GM12891 (cell line): ENCODE data around the gene DTHD1.
A peak's percentile ranks its signal among the peaks of the same experiment; 100 is the strongest.

Source experiments
- DNase-seq: peaks from one replicate; pipeline ENCODE4 v3.0.0; 2011; ENCODE audit warnings: low spot score; ENCODE audit not compliant: insufficient read length
- FAIRE-seq: peaks from 2 replicates; lab custom pipeline; 2011; peaks lifted over from hg19 to GRCh38; lab: Jason Lieb, UNC
- PAX5 ChIP-seq: IDR thresholded peaks from 2 replicates; pipeline ENCODE4 v1.6.1; 2011; ENCODE audit warnings: low read length, moderate library complexity, mild to moderate bottlenecking; ENCODE audit not compliant: insufficient read depth, severe bottlenecking
- POLR2A ChIP-seq: IDR thresholded peaks from 2 replicates; pipeline ENCODE4 v1.6.1; 2011; ENCODE audit warnings: low read depth, low read length, control low read depth
- POLR2AphosphoS5 ChIP-seq: IDR thresholded peaks from 2 replicates; pipeline ENCODE4 v1.6.1; 2011; ENCODE audit warnings: low read depth, low read length, control low read depth
- POU2F2 ChIP-seq: IDR thresholded peaks from 2 replicates; pipeline ENCODE4 v1.6.1; 2011; ENCODE audit warnings: low read depth, mild to moderate bottlenecking, control low read depth, low read length, moderate library complexity
- SPI1 ChIP-seq: IDR thresholded peaks from 2 replicates; pipeline ENCODE4 v1.6.1; 2011; ENCODE audit warnings: low read depth, low read length, control low read depth
- TAF1 ChIP-seq: IDR thresholded peaks from 2 replicates; pipeline ENCODE4 v1.6.1; 2011; ENCODE audit warnings: low read depth, low read length, control low read depth

Gene DTHD1

GRCh38 chr4:36286481-36286871 lies 5.1 kb downstream of the DTHD1 start:
- FAIRE-seq (no peak), DNase-seq (no peak)
- TF ChIP-seq SPI1 (no peak), PAX5 (no peak), TAF1 (no peak), POU2F2 (no peak), POLR2AphosphoS5 (no peak), POLR2A (no peak)

DNA sequence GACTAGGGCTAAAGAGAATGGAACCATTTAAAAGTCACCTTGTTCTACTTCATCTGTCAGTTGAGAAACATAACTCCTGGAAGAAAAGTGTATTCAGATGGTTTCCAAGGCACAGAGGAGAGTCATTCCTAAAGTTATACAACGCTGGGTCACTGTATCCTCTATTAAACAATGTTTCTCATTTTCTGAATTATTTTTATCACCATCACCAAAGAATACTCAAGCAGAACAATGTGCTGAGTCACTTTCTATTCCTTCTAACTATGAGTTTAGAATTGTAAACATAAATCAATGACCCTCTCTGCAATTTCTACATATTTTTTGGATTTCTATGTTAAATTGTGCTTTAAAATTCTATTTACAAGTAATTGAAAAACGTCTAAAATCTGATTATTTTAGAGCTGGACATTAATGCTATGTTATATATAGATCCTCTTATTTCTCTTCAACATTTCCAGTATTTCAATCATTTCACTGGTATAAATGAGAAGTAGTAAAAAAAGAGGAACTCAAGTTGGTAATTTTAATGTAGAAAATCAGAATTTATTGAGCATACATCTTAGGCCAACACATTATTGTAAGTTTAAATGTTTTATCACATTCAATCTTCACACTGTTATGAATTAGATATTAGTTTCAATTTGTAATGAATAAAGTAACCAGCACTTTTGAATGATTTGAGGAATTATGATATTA lies 7.5 kb downstream of the DTHD1 start:
- TF ChIP-seq SPI1 (no peak), POU2F2 (no peak), TAF1 (no peak), POLR2AphosphoS5 (no peak), PAX5 (no peak), POLR2A (no peak)
- no peak for FAIRE-seq
- DNase-seq = no peak

DNA sequence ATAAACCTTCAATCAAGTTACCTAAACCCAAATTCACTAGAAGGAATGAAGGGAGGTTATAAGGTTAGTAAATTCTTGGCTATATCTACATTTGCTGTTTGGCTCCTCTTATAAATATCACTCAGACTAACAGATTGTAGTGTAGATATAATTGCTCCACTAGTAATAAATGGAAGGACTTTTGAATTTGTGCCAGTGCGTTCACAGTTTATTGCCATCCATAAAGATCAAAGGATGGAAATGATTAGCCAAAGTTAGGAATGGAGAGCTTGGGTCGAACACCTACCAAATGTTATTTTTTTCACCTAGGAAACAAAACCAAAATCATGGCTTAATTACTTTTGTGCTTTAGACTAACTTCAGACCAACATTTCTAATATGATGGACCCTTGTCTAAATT lies 9.2 kb downstream of the DTHD1 start:
- peak; percentile 59 for FAIRE-seq
- DNase-seq = no peak
- TF ChIP-seq POU2F2 (no peak), PAX5 (no peak), POLR2AphosphoS5 (no peak), POLR2A (no peak), TAF1 (no peak), SPI1 (no peak)

DNA sequence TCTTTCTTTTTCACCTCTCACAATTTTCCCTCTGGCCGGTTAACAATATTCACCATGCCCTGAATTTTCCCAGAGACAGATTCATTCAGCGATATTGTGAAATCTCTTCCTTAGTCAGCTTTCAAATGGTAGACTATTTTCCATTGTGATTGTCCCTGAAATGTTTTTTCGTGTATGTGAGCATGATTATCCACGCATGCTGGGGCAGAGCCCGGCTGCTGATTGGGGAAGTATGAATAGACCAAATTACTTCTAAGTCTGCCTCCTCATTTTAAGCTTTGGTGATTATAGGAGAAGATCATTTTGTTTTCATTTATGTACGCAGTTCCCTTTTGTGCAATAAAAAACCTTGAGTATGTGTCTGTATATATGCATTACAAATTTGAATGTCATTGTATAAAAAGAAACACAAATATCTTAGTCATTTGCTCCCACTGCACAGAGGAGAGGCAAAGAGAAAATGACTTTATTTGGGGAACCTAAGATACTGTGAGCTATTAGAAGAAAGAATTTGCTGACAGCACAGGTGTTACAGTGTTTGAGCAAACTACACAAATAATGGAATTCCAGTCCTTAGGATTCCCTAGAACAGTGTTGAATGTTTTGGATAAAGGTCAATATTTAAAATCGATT lies 11.3 kb downstream of the DTHD1 start:
- no peak for TF ChIP-seq SPI1
- TF ChIP-seq PAX5 = no peak
- no peak for TF ChIP-seq POU2F2
- no peak for TF ChIP-seq POLR2AphosphoS5
- TF ChIP-seq TAF1 = no peak
- TF ChIP-seq POLR2A = no peak
- FAIRE-seq (peak; percentile 73), DNase-seq (no peak)

- TF ChIP-seq SPI1 (no peak), TAF1 (no peak), POLR2AphosphoS5 (no peak), PAX5 (no peak), POU2F2 (no peak), POLR2A (no peak)
- FAIRE-seq = no peak
- DNase-seq = no peak
Measured at GRCh38 chr4:36301127-36301526, 19.7 kb downstream of the DTHD1 start.

DNA sequence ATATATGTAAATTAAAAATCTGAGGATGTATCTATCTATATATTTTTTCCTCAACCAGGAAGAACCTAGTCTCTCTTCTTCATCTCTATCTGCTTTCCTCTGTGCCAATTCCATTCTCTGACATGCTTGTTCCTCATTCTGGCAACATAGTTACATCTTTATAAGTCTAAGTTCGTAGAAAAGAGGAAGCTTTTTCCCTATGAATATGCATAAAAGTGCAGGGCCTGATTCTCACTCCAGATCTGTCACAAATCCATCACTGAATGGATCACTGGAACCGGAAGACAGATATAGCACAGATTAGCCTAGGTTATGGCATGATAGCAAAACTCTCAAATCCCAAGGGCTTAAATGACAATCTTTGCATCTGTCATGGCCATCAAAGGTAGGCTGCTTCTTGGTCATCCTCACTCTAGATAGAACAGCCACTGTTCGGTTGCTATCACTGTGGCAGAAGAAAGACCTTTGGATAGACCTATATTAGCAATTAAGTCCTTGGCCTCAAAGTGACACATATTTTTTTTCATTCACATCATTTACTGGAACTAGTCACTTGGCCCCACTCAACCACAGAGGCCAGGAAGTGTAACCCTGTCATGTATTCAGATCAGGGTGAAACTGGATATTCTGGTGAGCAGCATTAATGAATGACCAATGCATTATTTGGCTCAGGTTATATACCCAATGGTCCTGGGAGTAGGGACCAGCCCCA lies 22.2 kb downstream of the DTHD1 start:
- TF ChIP-seq POU2F2 (no peak), SPI1 (peak; percentile 23; the same call in 1 of the 2 replicates)
- FAIRE-seq (peak; percentile 41), DNase-seq (no peak)

GRCh38 chr4:36304138-36304681 lies 22.8 kb downstream of the DTHD1 start:
- no peak for DNase-seq
- TF ChIP-seq POU2F2 = no peak
- no peak for TF ChIP-seq PAX5
- TF ChIP-seq SPI1 = no peak
- no peak for TF ChIP-seq POLR2A
- TF ChIP-seq POLR2AphosphoS5 = no peak
- no peak for TF ChIP-seq TAF1
- FAIRE-seq = no peak

DNA sequence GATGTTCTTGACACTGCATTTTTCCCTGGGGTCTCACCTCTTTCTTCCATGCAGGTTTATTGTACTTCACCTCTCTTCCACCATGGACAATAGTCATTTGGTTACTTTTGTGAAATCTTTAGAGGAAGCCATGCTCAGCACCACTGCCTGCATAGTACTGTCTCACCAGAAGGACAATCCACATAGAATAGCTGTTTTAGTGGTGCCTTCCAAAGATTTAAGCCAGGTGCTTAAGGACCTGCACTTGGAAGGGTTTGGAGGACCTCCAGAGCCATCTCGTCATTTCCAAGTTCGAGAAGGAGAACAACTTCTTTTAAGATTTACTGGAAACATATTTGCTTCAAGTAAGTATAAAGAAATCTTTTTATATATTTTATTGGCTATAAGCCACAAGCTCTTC lies 26.7 kb downstream of the DTHD1 start:
- DNase-seq (no peak), FAIRE-seq (peak; percentile 33)
- TF ChIP-seq SPI1 (no peak), PAX5 (no peak), TAF1 (no peak), POU2F2 (no peak), POLR2AphosphoS5 (no peak), POLR2A (no peak)

DNA sequence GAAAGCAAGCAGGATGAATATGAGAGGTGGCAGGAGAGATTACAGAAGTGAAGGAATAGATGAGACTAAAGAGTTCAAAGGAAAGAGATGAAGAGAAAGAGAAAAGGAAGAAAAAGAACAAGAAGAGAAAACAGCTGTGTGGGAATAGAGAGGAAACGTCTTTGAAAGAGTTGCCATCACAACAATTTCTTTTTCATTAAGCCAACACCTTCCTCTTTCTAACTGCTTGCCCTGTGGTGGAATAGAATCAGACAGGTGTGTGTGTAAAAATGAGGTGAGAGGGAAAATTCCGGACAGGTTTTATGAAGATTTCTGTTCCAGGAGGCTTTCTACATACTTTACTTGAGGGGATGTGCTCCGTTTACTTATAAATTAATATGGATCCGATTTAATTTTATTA lies 28.8 kb downstream of the DTHD1 start:
- TF ChIP-seq POU2F2 (no peak), TAF1 (no peak), POLR2A (no peak), SPI1 (no peak), POLR2AphosphoS5 (no peak), PAX5 (no peak)
- FAIRE-seq (no peak), DNase-seq (no peak)

GRCh38 chr4:36310793-36311192 lies 29.4 kb downstream of the DTHD1 start:
- peak; percentile 94 for FAIRE-seq
- no peak for DNase-seq
- TF ChIP-seq SPI1 (0 out of 2 replicates have a peak, but pooled peaks have one; percentile 5), POLR2A (no peak)
